Immature natural killer cell (primary cell): ENCODE results near the gene CXCR6. TPM values are rescaled to one million over a fixed set of nuclear protein-coding genes. Genes with fewer than 3 reads are reported as not detected.
A peak's percentile ranks its signal among the peaks of the same experiment; 100 is the strongest.

Experiments
- DNase-seq, 3 donors: peaks; one replicate each; pipeline ENCODE4 v3.0.0; 2022; ENCODE audit warnings: mixed read lengths in 1 of 3
- H3K27ac Mint-ChIP-seq, 6 donors: one replicate each; pipeline ENCODE4 v1.8.0; 2020; ENCODE audit warnings: mixed read lengths in 6 of 6, mild to moderate bottlenecking in 5 of 6, inconsistent platforms in 4 of 6, moderate library complexity in 3 of 6
- H3K27me3 Mint-ChIP-seq, 3 donors: one replicate each; pipeline ENCODE4 v1.8.0; 2020 to 2021; ENCODE audit warnings: low read depth in 3 of 3, mild to moderate bottlenecking in 3 of 3, mixed read lengths in 3 of 3, moderate library complexity in 3 of 3, inconsistent platforms in 1 of 3
- H3K36me3 Mint-ChIP-seq, 3 donors: one replicate each; pipeline ENCODE4 v1.8.0; 2020; ENCODE audit warnings: mixed read lengths in 3 of 3, inconsistent platforms in 2 of 3, mild to moderate bottlenecking in 2 of 3
- H3K4me1 Mint-ChIP-seq, 2 donors: one replicate each; pipeline ENCODE4 v1.8.0; 2020; ENCODE audit warnings: inconsistent platforms in 2 of 2, mild to moderate bottlenecking in 2 of 2, mixed read lengths in 2 of 2, moderate library complexity in 1 of 2
- H3K4me3 Mint-ChIP-seq, 5 donors: one replicate each; pipeline ENCODE4 v1.8.0; 2020; ENCODE audit warnings: mild to moderate bottlenecking in 5 of 5, mixed read lengths in 5 of 5, inconsistent platforms in 3 of 5, moderate library complexity in 3 of 5
- H3K9me3 Mint-ChIP-seq, 6 donors: one replicate each; pipeline ENCODE4 v1.8.0; 2020; ENCODE audit warnings: mild to moderate bottlenecking in 6 of 6, mixed read lengths in 6 of 6, inconsistent platforms in 4 of 6, moderate library complexity in 3 of 6
- polyA plus RNA-seq, 3 donors: library from polyadenylated mRNA; unstranded; fragments of 300-500 nt; fragmentation: Illumina TruSeq; gene quantifications; one replicate each; pipeline ENCODE4 v1.2.3, GENCODE V29; 2021

The CXCR6 gene
- polyA plus RNA-seq, 3 donors from 2014 or later, result 2.7 to 14.7 (median 8.5) TPM

- H3K36me3 Mint-ChIP-seq, result peaks cover 66 to 82% (median 70%) of the 10 kb centered on the region in 3 donors
- H3K9me3 Mint-ChIP-seq, result no peaks in the 10 kb centered on the region
- peaks cover 56 to 83% of the 10 kb centered on the region in 2 donors for H3K4me1 Mint-ChIP-seq
- H3K4me3 Mint-ChIP-seq, result peak overlapping the region in 2 of 5 donors; percentile 6 to 21
- H3K27me3 Mint-ChIP-seq, result peaks cover 0 to 2% (median 2%) of the 10 kb centered on the region in 3 donors
- peak overlapping the region in 1 of 6 donors; percentile 62 for H3K27ac Mint-ChIP-seq
- no peak for DNase-seq
These were observed 24.9 kb downstream of the CXCR6 start for GRCh38 chr3:45968149-45968548.

GRCh38 chr3:45968706-45969105, 25.4 kb downstream of the CXCR6 start:
- DNase-seq, result no peak
- no peaks in the 10 kb centered on the region for H3K9me3 Mint-ChIP-seq
- H3K36me3 Mint-ChIP-seq, result peaks cover 67 to 82% (median 70%) of the 10 kb centered on the region in 3 donors
- no peak overlapping the region for H3K4me3 Mint-ChIP-seq
- peak overlapping the region in 2 of 6 donors; percentile 25 to 62 for H3K27ac Mint-ChIP-seq
- H3K27me3 Mint-ChIP-seq, result peaks cover 0 to 2% (median 2%) of the 10 kb centered on the region in 3 donors
- H3K4me1 Mint-ChIP-seq, result peaks cover 51 to 81% of the 10 kb centered on the region in 2 donors

- peaks cover 63 to 79% (median 66%) of the 10 kb centered on the region in 3 donors for H3K36me3 Mint-ChIP-seq
These were observed 25.9 kb downstream of the CXCR6 start for GRCh38 chr3:45969116-45969515.

GRCh38 chr3:45969953-45970352, 26.7 kb downstream of the CXCR6 start:
- Mint-ChIP-seq H3K9me3 (no peaks in the 10 kb centered on the region), H3K27ac (peak overlapping the region in 1 of 6 donors; percentile 30), H3K4me3 (no peak overlapping the region), H3K36me3 (peaks cover 63 to 81% (median 64%) of the 10 kb centered on the region in 3 donors), H3K4me1 (peaks cover 44 to 69% of the 10 kb centered on the region in 2 donors), H3K27me3 (peaks cover 0 to 2% (median 2%) of the 10 kb centered on the region in 3 donors)
- no peak for DNase-seq

More at GRCh38 chr3:45969116-45969515, 25.9 kb downstream of the CXCR6 start:
- Mint-ChIP-seq H3K27me3 (peaks cover 0 to 2% (median 2%) of the 10 kb centered on the region in 3 donors), H3K4me3 (peak overlapping the region in 1 of 5 donors; percentile 51), H3K27ac (peak overlapping the region in 1 of 6 donors; percentile 25), H3K9me3 (no peaks in the 10 kb centered on the region), H3K4me1 (peaks cover 49 to 77% of the 10 kb centered on the region in 2 donors)
- DNase-seq, result no peak

DNA sequence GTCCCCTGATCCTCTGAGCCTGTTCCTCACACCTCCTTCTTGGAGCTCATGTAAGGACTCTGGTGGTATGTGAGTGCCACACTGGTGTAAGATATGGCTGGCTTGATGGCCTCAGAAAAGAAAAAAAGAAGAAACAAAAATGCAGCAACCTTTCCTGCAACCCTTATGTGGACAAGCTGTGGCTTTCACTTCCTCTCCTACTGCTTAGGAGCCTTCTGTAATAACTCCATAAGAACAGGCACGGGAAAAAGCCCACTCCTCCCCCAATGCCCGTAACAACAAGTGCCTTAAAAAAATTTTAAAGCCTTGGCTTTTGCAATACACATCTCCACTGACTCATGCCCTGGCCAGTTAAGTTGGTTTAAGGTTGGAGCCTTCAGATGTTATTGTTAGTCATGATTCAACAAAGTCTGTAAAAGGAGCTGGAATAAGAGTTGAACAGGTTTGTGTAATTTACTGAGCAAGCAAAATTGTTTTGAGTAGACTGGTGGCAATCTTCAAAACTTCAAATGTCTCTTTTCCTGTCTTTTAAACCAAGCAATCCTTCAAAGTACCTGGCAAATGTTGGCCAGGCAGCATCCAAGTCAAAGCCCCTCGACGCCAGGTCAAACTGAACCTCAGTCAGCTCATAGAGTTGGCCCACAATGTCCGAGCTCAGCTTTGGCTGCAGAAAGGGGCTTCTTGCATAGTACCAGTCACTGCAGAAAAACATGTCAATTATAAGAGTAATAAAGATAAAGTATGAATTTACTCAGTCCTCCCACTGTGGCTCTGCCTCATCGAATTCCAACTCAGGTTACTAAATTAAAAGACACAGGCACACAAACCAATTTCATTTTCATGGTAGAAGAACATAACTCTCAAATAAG, 29.5 kb downstream of the CXCR6 start:
- Mint-ChIP-seq H3K4me1 (peaks cover 53 to 74% of the 10 kb centered on the region in 2 donors), H3K36me3 (peaks cover 56 to 73% (median 61%) of the 10 kb centered on the region in 3 donors), H3K27me3 (peaks cover 0 to 2% (median 0%) of the 10 kb centered on the region in 3 donors), H3K4me3 (no peak overlapping the region), H3K9me3 (no peaks in the 10 kb centered on the region), H3K27ac (peak overlapping the region in 5 of 6 donors; percentile 4 to 31 (median 19))
- DNase-seq, result no peak

DNA sequence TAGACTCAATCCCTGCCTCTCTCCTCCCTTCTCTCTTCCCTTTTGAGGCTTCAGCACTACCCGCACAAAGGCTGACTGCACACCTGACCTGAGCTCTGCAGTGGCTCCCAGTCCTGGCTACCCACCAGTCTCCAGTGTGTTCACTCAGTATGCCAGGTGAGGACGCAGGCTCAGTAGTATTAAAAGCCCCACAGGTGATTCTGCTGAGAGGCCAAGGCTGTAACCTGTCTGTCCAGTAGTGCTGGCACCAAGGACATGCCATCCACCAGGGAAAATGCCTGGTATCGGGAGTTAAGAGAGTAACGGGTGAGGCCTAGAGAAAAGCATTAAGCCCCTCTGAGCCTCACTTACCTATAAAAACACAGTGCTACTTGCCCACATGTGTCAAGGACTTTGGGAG, 31.4 kb downstream of the CXCR6 start:
- Mint-ChIP-seq H3K4me3 (no peak overlapping the region), H3K27me3 (peaks cover 0 to 2% (median 2%) of the 10 kb centered on the region in 3 donors), H3K27ac (peak overlapping the region in 3 of 6 donors; percentile 30 to 93 (median 36)), H3K9me3 (no peaks in the 10 kb centered on the region), H3K4me1 (peaks cover 55 to 74% of the 10 kb centered on the region in 2 donors), H3K36me3 (peaks cover 51 to 74% (median 56%) of the 10 kb centered on the region in 3 donors)
- no peak for DNase-seq

GRCh38 chr3:45975686-45976085, 32.4 kb downstream of the CXCR6 start:
- Mint-ChIP-seq H3K4me3 (peak overlapping the region in 4 of 5 donors; percentile 39 to 82 (median 49)), H3K27ac (peak overlapping the region; percentile 55 to 94 (median 74)), H3K27me3 (peaks cover 0 to 2% (median 2%) of the 10 kb centered on the region in 3 donors), H3K9me3 (no peaks in the 10 kb centered on the region), H3K4me1 (peaks cover 50 to 67% of the 10 kb centered on the region in 2 donors), H3K36me3 (peaks cover 43 to 70% (median 47%) of the 10 kb centered on the region in 3 donors)
- DNase-seq, result no peak

DNA sequence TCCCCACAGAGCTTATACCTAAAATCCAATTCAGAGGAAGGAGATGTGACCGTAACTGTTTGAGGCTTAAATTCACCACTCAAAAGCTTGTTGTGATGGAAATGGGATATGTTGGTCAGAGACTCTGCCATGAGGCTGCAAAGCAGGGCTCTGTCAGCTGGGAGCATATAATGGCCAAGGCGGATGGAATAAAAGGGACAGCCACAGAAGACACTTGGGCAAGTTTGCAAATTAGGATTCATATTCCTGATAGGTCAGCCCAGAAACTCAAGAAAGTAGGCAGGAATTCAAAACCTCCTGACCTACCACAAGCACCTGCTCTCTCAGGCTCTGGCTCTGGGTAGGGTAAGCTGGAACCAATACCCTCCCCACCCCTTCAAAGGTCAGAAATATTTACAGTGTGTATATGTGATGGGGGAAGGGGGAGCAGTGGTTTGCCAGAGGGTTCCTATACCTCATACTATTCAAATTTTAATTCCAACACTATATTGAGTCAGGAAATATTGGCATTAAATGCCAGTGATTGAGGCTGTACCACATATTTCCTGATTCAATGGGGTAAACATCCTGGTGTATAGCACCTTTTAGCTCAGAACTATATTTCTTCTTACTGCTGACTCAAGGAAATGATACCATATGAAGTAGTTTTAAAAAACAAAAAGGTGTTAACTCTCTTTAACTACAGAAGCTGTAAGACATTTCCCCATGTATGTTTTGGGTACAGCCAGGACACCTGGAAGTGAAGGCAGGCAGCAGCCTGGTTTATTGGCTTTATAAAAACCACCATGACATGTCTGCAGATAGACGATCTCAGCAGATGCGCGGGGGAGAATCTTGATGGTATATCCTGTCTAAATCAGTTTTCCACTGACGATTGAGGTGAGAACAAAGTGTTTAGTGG, 33.2 kb downstream of the CXCR6 start:
- H3K4me3 Mint-ChIP-seq, result peak overlapping the region; percentile 44 to 82 (median 49)
- peaks cover 50 to 72% of the 10 kb centered on the region in 2 donors for H3K4me1 Mint-ChIP-seq
- H3K9me3 Mint-ChIP-seq, result no peaks in the 10 kb centered on the region
- DNase-seq, result peak; percentile 25 to 54 (median 35)
- peaks cover 0 to 2% (median 2%) of the 10 kb centered on the region in 3 donors for H3K27me3 Mint-ChIP-seq
- H3K27ac Mint-ChIP-seq, result peak overlapping the region; percentile 55 to 94 (median 82)
- peaks cover 43 to 71% (median 49%) of the 10 kb centered on the region in 3 donors for H3K36me3 Mint-ChIP-seq

DNA sequence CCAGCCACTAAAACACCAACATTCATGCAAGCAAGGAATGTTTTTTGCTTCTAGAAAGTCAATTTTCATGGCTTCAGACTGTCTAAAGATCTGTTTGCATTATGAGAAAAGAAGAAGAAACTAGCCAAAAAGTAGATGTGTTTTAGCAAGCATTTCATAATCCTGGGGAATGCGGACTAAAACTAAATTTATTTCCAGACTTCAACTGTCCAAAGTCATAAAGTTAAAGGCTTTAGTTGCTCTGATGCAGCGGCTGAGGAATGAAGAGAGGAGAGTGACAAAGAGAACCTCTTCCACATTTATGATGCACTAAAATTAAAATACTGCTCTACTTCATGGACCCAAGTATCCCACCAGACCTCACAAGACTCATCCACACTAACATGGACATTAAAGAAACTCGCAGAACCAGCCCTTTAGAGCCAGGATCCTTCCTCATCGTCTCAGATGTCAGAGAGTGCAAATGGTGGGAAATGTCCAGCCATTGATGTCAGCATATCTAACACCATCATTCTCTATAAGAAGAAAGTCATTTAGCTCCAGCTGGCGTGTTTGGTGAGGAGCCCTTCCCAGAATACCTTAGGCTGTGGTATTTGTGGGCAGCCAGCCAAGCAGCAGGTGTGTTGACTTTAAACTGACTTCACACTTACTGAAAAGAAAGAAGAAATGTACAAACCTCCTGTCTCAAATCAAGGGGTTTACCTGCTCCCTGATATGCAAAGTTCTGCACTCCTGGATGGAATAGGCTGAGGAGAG, 34.9 kb downstream of the CXCR6 start:
- H3K9me3 Mint-ChIP-seq, result no peaks in the 10 kb centered on the region
- H3K4me1 Mint-ChIP-seq, result peaks cover 42 to 55% of the 10 kb centered on the region in 2 donors

DNA sequence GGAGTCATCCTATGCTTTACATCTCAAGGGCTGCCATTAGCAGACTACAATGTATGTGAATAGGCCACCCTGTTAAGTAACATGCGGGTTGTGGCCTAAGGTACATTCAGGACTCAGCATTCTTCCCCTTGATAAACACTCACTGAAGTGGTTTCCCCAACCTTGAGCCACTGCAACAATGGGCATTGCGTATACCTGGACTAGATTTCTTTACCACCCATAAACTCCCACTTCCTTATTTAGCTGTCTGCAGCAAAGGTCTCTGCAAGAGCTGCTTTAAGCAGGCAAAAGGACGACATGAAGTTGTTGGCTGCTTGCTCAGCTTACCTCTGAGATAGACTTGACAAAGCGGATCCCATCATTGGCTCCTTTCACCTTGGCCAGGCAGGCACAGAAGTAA, 36.1 kb downstream of the CXCR6 start:
- peaks cover 49 to 60% of the 10 kb centered on the region in 2 donors for H3K4me1 Mint-ChIP-seq
- no peak overlapping the region for H3K4me3 Mint-ChIP-seq
- no peak for DNase-seq
- peak overlapping the region in 3 of 6 donors; percentile 21 to 43 (median 40) for H3K27ac Mint-ChIP-seq
- H3K9me3 Mint-ChIP-seq, result no peaks in the 10 kb centered on the region
- H3K27me3 Mint-ChIP-seq, result peaks cover 1 to 2% (median 2%) of the 10 kb centered on the region in 3 donors
- peaks cover 33 to 72% (median 38%) of the 10 kb centered on the region in 3 donors for H3K36me3 Mint-ChIP-seq

More for the DNA sequence above, 34.9 kb downstream of the CXCR6 start:
- peaks cover 37 to 69% (median 39%) of the 10 kb centered on the region in 3 donors for H3K36me3 Mint-ChIP-seq
- DNase-seq, result no peak
- H3K4me3 Mint-ChIP-seq, result peak overlapping the region; percentile 28 to 73 (median 65)
- H3K27ac Mint-ChIP-seq, result peak overlapping the region; percentile 54 to 88 (median 82)
- H3K27me3 Mint-ChIP-seq, result peaks cover 0 to 2% (median 2%) of the 10 kb centered on the region in 3 donors

DNA sequence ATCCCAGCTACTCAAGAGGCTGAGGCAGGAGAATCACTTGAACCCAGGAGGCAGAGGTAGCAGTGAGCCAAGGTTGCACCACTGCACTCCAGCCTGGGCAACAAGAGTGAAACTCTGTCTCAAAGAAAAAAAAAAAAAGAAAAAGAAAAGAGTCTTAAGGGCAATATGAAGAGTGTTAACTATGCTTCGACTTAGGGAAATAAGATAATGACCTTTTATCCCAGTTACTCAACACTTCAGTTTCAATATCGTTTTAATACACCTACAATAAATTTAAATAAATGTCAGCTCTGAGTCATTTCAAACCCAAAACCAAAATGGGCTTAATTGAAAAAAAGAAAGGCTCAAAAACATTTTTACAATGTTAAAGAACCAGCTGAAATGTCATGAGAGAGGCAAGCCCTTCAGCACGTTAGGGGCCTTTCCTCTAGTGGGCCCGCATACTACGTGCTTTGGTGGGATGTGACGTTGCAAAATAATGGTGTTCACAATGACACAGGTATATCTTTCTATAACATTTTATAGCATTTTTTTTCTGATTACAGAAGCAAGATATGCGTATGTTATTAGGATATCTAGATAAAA, 37.1 kb downstream of the CXCR6 start:
- DNase-seq, result no peak
- H3K27ac Mint-ChIP-seq, result no peak overlapping the region
- peaks cover 43 to 66% of the 10 kb centered on the region in 2 donors for H3K4me1 Mint-ChIP-seq
- peaks cover 1 to 2% (median 2%) of the 10 kb centered on the region in 3 donors for H3K27me3 Mint-ChIP-seq
- H3K9me3 Mint-ChIP-seq, result no peaks in the 10 kb centered on the region
- H3K4me3 Mint-ChIP-seq, result no peak overlapping the region
- peaks cover 27 to 70% (median 35%) of the 10 kb centered on the region in 3 donors for H3K36me3 Mint-ChIP-seq

- Mint-ChIP-seq H3K4me1 (peaks cover 40 to 66% of the 10 kb centered on the region in 2 donors), H3K27me3 (peaks cover 0 to 2% (median 1%) of the 10 kb centered on the region in 3 donors), H3K36me3 (peaks cover 23 to 66% (median 34%) of the 10 kb centered on the region in 3 donors), H3K4me3 (no peak overlapping the region), H3K9me3 (no peaks in the 10 kb centered on the region), H3K27ac (peak overlapping the region in 1 of 6 donors; percentile 25)
- DNase-seq, result no peak
These were observed 37.6 kb downstream of the CXCR6 start for GRCh38 chr3:45980819-45981218.
